Measurements from ENCODE around the gene AZGP1.
"Not testable (repeated sequence)": the region's sequence is repeated elsewhere in the genome, so short reads cannot be mapped to it uniquely, and the experiment has no call there.

AZGP1 gene

GRCh38 chr7:99975782-99976521, at the start of gene AZGP1:
TSS of gene AZGP1 (minus strand) at chr7:99976031. CDS start at chr7:99976020, 11 bp downstream.
- no peak for DNase-seq (ENCODE audit: extremely low read depth in 1 of 2, low read depth in 1 of 2)

- DNase-seq (ENCODE audit: extremely low read depth in 1 of 2, low read depth in 1 of 2), result no peak
Observed at GRCh38 chr7:100024020-100024619, 48.3 kb upstream of the AZGP1 start.

DNA sequence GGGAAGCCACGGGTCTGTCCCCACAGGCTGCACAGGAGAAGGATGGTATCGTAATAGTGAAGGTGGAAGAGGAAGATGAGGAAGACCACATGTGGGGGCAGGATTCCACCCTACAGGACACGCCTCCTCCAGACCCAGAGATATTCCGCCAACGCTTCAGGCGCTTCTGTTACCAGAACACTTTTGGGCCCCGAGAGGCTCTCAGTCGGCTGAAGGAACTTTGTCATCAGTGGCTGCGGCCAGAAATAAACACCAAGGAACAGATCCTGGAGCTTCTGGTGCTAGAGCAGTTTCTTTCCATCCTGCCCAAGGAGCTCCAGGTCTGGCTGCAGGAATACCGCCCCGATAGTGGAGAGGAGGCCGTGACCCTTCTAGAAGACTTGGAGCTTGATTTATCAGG, 47.7 kb upstream of the AZGP1 start:
- no peak for DNase-seq (ENCODE audit: extremely low read depth in 1 of 2, low read depth in 1 of 2)

GRCh38 chr7:100022621-100023020, 46.8 kb upstream of the AZGP1 start:
- no peak for DNase-seq (ENCODE audit: extremely low read depth in 1 of 2, low read depth in 1 of 2)

- no peak for DNase-seq (ENCODE audit: extremely low read depth in 1 of 2, low read depth in 1 of 2)
Observed at GRCh38 chr7:100021297-100021696, 45.5 kb upstream of the AZGP1 start.

- DNase-seq (ENCODE audit: extremely low read depth in 1 of 2, low read depth in 1 of 2), result no peak
Observed at GRCh38 chr7:100019908-100020307, 44.1 kb upstream of the AZGP1 start.

DNA sequence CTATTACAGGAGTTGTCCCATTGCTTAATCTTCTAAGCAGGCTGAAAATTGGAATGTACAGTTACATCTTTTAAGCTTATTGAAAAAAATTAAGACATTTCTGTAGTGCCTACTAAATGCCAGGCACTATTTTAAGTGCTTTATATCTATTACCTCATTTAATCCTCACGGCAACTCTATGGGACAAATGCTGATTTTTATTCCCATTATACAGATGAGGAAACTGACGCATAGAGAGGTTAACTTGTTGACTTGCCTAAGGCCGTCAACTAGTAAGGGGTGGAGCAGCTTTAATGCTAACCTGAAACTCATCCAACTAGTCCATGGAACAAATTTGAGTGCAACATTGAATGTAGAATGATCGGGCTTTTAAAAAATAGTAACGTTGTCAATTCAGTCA, 42.0 kb upstream of the AZGP1 start:
- DNase-seq (ENCODE audit: extremely low read depth in 1 of 2, low read depth in 1 of 2), result no peak

- no peak for DNase-seq (ENCODE audit: extremely low read depth in 1 of 2, low read depth in 1 of 2)
Observed at GRCh38 chr7:100017300-100017699, 41.5 kb upstream of the AZGP1 start.

DNA sequence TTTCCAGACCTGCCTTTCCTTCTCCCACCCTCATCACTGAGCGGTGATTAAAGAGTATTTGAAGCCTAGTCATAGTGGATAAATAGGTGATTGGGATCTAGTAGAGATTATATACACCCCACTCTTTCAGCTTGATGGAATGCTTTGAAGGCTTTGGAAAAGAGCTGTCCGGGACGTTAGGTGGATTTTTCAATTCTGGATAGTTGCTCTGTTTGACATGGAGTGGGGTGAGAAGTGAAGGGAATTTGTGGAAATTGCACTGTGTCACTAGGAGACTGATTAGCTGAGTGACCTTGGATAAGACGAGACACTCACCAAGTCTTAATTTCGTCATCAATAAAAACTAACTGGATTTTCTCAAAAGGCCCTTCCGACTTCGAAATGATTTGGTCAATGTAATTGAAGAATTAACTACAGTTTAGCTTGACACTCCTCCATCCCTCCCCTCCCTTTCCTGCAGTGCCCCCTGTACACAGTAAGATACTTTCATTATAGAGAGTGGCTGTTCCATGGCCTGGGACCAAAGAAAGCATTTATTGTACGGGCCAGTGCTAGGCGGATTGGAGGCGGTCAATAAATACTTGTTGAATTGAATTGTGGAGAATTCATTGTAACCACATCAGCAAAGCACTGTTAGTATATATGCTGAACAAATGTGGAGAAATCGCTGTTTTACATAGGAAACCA, 40.5 kb upstream of the AZGP1 start:
- no peak for DNase-seq (ENCODE audit: extremely low read depth in 1 of 2, low read depth in 1 of 2)

DNA sequence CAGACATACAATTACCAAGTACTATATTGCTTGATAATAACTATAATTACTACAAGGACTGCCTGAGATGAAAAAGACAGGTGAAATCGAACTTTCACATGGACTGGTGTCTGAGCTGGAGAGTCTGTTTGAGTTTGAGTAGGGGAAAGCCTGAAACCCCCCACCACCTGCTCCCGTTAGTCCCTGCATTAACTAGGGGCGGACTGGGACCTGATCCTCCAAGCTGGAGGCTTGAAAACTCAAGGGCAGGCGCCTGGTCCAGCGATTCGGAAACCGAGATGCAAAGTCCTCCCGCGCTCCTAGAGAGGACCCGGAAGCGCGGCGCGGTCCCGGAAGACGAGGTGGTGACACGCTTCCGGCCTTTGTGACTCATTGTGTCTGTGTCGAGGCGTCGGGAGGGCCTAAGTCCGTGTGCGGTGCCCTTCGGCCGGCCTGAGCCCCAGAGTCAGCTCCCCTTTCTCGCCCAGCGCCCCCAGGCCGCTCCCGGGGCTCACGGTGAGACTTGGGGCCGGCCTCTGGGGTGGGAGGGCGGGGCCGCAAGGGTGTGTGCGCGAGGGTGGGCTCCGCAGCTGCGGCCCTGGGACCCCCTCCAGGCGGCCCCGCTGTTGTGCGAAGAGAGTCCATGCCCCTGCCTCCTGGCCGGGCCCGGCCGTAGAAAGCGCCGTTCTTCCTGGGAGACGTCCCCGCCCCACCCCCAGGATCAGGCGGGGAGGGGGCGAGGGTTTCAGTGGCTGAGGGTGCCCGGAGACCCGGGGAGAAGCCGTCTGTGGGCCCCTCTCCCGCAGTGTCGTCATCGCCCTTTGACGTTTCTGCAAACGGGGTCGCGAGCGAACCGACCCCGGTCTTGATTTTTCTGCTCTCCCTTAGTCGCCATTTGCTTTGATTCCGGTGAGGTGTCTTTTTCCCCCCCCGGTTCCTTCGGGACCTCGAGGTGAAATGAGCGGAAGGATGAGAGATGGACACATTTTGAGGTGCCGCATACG, 39.7 kb upstream of the AZGP1 start, which contains the start of gene ZKSCAN1:
Gene ZKSCAN1 (plus strand): TSS at position 365 of the 983 bp plus-strand sequence. CDS start 7,911 bp downstream, outside the sequence.
- DNase-seq (ENCODE audit: extremely low read depth in 1 of 2, low read depth in 1 of 2), result peak; percentile 67 to 73

DNA sequence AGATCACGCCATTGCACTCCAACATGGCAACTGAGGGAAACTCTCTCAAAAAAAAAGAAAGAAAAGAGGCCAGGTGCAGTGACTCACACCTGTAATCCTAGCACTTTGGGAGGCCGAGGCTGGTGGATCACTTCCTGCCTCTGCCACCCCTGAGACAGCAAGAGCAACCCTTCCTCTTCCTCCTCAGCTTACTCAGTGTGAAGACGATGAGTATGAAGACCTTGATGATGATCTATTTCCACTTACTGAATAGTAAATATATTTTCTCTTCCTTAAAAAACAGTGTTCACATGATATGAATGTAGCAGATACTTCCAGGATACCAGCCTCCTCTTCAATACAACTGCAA, 37.5 kb upstream of the AZGP1 start:
- DNase-seq (ENCODE audit: extremely low read depth in 1 of 2, low read depth in 1 of 2), result no peak

DNA sequence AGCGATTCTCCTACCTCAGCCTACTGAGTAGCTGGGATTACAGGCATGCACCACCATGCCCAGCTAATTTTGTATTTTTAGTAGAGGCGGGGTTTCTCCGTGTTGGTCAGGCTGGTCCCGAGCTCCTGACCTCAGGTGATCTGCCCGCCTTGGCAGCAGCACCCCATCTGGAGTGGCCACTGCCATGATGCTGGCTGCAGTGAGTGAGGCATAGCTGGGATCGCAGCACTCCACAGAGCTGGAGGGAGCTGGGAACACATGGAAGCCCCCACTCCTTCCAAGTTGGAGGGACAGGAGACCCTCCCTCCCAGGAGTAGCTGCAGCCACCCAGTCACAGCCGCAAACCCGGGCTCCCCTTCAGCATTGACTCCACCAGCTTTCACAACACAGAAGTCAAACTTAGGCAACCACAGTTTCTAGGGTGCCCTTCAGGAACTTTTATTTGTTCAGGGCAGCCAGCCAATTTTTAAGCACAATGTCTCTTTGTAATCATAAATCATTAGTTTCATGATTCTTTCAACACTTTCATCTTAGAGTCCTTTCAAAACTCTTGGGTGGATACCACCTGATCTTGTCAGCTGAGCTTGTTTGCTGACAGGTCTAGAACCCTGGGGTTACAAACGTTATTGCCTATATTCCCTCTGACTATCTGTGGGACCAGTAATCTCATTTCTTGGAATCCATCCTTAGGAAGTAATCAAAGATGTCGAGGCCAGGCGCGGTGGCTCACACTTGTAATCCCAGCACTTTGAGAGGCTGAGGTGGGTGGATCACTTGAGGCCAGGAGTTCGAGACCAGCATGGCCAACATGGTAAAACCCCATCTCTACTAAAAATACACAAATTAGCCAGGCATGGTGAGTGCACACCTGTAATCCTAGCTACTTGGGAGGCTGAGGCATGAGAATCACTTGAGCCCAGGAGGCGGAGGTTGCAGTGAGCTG, 36.8 kb upstream of the AZGP1 start:
- DNase-seq (ENCODE audit: extremely low read depth in 1 of 2, low read depth in 1 of 2), result not testable (repeated sequence)

- no peak for DNase-seq (ENCODE audit: extremely low read depth in 1 of 2, low read depth in 1 of 2)
Observed at GRCh38 chr7:100011516-100011915, 35.7 kb upstream of the AZGP1 start.

DNA sequence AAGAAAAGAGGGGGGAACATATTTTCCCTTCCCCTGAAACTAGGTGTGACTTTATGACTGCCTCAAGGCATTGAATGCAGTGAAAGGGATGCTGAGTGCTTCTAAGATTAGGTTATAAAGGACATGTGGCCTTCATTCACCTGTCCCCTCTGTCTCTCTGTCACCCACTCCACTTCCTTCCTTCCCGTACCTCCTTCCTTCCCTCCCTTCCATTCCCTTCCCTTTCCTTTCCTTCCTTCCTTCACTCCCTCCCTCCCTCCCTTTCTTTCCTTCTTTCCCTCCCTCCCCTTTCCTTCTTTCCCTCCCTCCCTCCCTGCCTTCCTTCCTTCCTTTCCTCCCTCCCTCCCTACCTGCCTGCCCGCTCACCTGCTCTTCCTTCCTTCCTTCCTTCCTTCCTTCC, 35.1 kb upstream of the AZGP1 start:
- DNase-seq (ENCODE audit: extremely low read depth in 1 of 2, low read depth in 1 of 2), result no peak

GRCh38 chr7:100009952-100010351, 34.1 kb upstream of the AZGP1 start:
- not testable (repeated sequence) for DNase-seq (ENCODE audit: extremely low read depth in 1 of 2, low read depth in 1 of 2)

GRCh38 chr7:100008525-100008924, 32.7 kb upstream of the AZGP1 start:
- no peak for DNase-seq (ENCODE audit: extremely low read depth in 1 of 2, low read depth in 1 of 2)

- DNase-seq (ENCODE audit: extremely low read depth in 1 of 2, low read depth in 1 of 2), result no peak
Observed at GRCh38 chr7:100007887-100008286, 32.1 kb upstream of the AZGP1 start.

DNA sequence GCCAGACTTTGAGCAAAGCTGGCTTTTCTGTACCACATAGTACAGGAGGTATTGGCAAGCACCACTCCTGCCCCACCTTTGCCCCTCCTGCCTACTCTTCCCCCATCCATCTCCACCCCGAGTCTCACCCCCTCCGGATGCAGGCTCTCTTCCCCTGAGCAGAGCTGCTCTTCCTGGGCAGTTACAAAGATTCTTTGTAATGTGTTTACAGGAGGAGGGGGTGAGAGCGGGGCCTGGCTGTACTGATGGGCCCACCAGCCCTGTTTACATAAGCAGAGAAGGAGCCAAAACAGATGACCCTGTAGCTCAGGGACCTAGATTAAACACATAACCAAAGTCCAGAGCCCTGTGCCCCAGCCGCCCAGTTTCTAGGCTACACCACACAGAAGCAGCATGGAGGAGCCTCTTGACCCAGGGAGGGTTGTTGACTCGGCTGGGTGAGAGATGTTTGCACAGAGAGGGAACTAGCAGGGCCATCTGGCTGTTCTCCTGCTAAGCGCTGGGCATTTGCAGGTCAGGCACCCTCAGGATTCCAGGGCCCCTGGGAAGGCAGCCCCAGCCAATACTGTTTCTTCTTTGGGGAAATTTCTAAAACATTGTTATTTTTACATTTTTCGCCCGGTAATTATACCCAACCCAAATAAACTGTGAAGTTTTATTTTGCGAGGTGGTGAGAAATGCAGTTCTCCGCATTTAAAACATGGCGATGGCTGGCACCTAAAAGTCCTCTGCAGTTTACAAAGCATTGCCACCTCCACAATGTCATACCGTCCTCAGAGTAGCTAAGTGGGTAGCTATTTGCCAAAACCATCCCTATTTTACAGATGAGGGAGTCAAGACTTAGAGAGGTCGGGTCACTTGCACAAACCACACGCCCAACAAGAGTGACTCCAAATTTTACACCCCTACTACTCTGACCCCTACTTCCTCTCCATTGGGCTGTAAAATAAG, 28.2 kb upstream of the AZGP1 start:
- no peak for DNase-seq (ENCODE audit: extremely low read depth in 1 of 2, low read depth in 1 of 2)

DNA sequence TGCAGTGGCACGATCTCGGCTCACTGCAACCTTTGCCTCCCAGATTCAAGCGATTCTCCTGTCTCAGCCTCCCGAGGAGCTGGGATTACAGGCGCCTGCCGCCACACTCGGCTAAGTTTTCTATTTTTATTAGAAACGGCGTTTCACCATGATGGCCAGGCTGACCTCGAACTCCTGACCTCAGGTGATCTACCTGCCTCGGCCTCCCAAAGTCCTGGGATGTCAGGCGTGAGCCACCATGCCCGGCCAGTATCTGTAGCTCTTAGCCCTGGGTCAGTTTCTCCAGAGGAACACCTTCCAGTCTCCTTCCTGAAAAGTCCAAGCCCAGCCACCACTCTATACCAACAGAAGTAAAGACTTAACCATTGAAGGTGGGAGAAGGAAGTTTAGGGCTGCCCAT, 24.4 kb upstream of the AZGP1 start:
- DNase-seq (ENCODE audit: extremely low read depth in 1 of 2, low read depth in 1 of 2), result no peak

All from activated CD8-positive, alpha-beta memory T cell treated with anti-CD3 and anti-CD28 coated beads for 1 hour (primary cell).